ENCODE data around the gene MCF2L2. TPM values are rescaled to one million over a fixed set of nuclear protein-coding genes. Genes with fewer than 3 reads are reported as not detected.

MCF2L2 gene
- total RNA-seq, 2 experiments from 2014 or later = 6.5 to 8.2 TPM

DNA sequence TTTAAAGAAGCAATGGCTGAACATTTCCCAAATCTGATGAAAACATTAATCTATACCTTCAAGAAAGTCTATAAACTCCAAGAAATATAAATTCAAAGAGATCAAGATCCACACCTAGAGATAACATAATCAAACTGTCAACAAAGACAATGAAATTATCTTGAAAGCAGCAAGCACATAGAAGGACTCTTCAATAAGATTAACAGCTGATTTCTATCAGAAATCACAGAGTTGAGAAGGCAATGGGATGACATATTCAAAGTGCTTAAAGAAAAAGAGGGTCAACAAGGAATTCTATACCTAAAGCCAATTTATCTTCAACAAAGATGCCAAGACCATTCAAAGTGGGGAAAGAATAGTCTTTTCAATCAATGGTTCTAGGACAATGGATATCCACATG is 224.7 kb downstream of the MCF2L2 start:
- DNase-seq (no peak), ATAC-seq (ENCODE audit: low read depth) (no peak)
- Mint-ChIP-seq H3K36me3 (peaks cover 49% of the 10 kb centered on the region), H3K27me3 (no peaks in the 10 kb centered on the region), H3K4me3 (no peak overlapping the region), H3K27ac (no peak overlapping the region), H3K9me3 (peaks cover 22% of the 10 kb centered on the region), H3K4me1 (peaks cover 17% of the 10 kb centered on the region)
- POLR2A ChIA-PET = no interaction called here

DNA sequence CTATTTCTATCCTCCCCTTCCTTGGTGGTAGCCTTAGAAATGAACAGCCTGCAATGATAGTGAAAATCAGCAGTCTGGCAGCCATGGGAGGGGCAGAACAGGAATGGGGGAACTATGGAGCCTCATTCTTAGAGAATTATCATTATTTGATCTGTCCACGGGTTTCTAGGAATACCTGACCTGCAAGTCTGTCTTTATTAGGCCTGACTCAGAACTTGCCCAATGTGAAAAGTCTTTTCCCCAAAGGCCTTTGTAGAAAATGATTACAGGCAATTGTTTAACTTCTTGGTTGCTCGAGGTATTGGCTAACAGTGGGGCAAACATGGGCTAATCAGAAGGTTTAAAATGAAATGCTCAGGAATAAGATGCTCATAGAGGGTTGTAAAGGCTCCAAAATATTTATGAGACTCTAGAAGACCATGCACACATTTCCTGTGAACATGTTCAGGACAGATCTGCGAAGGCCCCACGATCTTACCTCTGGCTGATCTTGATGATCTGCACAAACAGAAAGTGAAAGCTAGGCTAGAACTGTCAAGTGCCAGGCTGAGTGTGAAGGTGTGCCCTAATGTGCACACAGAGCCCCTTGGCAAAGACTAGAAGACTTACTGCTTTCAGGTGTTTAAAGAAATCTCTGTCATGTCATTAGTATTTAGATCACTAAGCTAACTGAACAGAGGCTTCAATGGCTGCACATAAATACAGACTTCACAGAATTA is 226.3 kb downstream of the MCF2L2 start:
- Mint-ChIP-seq H3K36me3 (peaks cover 38% of the 10 kb centered on the region), H3K9me3 (peaks cover 19% of the 10 kb centered on the region), H3K4me1 (peaks cover 17% of the 10 kb centered on the region), H3K27me3 (no peaks in the 10 kb centered on the region), H3K4me3 (peak overlapping the region; percentile 70), H3K27ac (peak overlapping the region; percentile 74)
- ATAC-seq (ENCODE audit: low read depth) (peak; percentile 100), DNase-seq (no peak)
- POLR2A ChIA-PET = no interaction called here

DNA sequence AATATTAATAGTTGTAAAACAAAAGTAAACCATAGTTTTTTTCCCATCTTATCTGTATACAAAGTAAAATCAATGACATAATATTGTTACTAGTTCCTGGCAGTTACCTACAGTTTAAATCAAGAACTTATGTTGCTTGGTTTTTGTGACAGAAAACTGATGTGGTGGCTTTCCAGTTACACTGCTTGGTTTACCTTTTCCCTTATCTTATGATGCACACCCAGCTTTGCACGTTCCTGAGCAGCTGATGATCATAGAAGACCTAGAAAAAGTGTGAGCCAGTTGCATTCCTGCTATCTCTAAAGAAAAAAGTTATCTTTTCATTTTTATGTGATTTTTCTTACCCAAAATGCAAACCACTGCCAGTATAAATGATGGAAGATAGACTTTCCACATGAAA is 229.5 kb downstream of the MCF2L2 start:
- H3K27ac Mint-ChIP-seq = no peak overlapping the region
- peaks cover 15% of the 10 kb centered on the region for H3K4me1 Mint-ChIP-seq
- peaks cover 31% of the 10 kb centered on the region for H3K36me3 Mint-ChIP-seq
- H3K27me3 Mint-ChIP-seq = no peaks in the 10 kb centered on the region
- peaks cover 16% of the 10 kb centered on the region for H3K9me3 Mint-ChIP-seq
- DNase-seq (no peak), ATAC-seq (ENCODE audit: low read depth) (no peak)
- H3K4me3 Mint-ChIP-seq = no peak overlapping the region
- POLR2A ChIA-PET = no interaction called here

DNA sequence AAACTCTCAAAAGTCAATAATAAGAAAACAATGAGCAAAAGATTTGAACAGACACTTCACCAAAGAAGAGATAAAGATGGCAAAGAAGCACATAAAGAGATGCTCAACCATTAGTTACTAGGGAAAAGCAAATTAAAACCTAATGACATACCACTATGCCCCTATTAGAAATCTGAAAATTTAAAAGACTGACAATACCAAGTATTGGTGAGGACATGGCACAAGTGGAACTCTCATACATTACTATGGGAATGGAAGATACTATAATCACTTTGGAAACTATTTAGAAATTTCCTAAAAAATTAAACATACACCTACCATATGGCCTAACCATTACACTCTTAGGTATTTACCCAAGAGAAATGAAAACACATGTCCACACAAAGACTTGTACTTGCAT is 230.7 kb downstream of the MCF2L2 start:
- Mint-ChIP-seq H3K27me3 (no peaks in the 10 kb centered on the region), H3K4me3 (no peak overlapping the region), H3K9me3 (peaks cover 9% of the 10 kb centered on the region), H3K27ac (no peak overlapping the region), H3K4me1 (peaks cover 17% of the 10 kb centered on the region), H3K36me3 (peaks cover 21% of the 10 kb centered on the region)
- DNase-seq (no peak), ATAC-seq (ENCODE audit: low read depth) (no peak)
- POLR2A ChIA-PET = no interaction called here

DNA sequence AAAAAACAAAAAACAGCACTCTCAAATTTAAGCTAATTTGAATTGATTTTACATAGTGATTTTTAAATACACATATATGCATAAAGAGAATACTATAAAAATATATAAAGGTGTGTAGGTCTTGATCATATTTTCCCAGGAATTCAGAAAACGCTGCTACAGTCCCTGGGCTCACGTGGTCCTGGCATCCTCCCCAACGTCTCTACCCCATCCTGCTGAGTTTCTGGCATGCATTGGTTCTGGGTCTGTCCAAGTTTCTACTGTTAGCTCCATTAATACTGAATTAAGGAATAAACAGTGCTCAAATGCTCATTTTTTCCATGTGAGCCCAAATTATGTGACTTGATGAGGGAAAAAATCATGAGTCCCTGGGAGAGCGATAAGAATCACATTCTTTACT is 233.2 kb downstream of the MCF2L2 start:
- Mint-ChIP-seq H3K27ac (no peak overlapping the region), H3K27me3 (no peaks in the 10 kb centered on the region), H3K9me3 (no peaks in the 10 kb centered on the region), H3K4me3 (no peak overlapping the region), H3K36me3 (peaks cover 4% of the 10 kb centered on the region), H3K4me1 (peaks cover 9% of the 10 kb centered on the region)
- POLR2A ChIA-PET = no interaction called here
- DNase-seq (no peak), ATAC-seq (ENCODE audit: low read depth) (no peak)

DNA sequence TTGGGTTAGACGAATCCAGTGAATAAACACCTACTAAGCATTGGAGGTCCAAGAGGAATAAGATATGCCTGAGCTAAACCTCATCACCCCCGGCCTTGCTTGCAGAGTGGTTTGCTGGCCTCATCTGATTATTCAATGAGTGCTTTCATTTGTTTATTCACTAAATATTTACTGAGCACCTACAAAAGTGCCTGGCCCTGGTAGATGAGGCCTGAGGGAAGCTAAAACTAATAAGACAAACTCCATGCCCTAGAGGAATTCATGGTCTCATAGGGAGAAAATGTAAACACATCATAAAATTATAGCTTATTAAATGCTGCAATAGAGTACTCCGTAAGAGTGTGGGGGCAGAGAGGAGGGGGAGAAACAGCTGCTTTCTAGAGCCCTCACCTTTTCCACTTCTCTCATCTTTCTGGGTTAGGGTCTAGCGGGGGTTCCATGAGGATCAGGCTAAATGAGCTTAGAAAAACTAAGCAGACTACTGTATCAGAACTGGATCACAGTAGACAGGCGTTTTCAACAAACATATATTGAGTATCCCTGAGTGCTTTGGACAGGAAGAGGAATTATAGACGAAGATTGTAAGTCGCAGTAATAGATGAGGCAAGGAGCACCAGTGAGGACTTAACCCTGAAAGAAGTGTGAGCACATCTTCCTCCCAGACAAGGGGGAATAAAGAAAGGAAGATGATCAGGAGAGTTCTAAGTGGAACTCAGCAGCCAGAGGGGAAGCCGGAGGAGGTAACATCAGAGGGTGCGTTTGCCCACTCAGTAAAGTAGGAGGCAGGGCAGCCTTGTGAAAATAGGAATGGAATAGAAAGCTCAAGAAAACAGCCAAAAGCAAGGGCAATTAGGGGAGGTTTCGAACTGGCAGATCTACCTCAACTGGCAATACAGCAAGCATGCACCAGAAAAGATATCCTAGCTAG is 234.4 kb downstream of the MCF2L2 start:
- DNase-seq (no peak), ATAC-seq (ENCODE audit: low read depth) (no peak)
- Mint-ChIP-seq H3K4me3 (no peak overlapping the region), H3K27me3 (no peaks in the 10 kb centered on the region), H3K27ac (no peak overlapping the region), H3K36me3 (peaks cover 2% of the 10 kb centered on the region), H3K9me3 (no peaks in the 10 kb centered on the region), H3K4me1 (peaks cover 9% of the 10 kb centered on the region)
- POLR2A ChIA-PET = no interaction called here

DNA sequence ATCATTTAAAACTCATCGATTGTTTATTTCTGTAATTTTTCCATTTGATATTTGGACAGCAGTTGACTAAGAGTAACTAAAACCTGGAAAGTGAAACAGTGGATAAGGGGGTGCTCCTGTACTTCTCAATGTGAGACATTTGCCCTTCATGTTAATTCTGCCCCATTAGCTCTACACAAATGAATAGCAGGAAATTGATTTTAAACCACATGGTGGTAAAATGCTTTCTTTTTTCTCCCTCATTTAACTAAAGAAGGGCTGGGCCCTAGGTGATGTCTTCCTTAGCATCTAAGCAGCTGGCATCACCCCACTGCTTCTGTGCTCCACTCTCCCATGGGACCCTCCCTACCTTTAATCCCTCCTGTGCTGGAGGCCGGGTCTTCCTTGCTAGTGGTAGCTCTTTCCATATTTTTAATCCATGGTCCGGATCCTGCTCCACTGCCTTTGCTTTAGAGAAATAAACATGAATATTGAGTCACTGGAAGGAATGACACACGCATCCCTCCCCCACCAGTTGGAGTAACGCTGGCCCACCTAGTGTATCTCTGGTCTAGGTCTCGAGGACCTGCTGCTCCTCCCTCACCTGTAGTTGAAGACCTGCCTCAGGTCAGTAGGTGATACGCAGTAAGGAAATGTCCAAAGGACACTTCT is 235.6 kb downstream of the MCF2L2 start:
- Mint-ChIP-seq H3K27ac (no peak overlapping the region), H3K4me1 (peaks cover 9% of the 10 kb centered on the region), H3K4me3 (no peak overlapping the region), H3K27me3 (no peaks in the 10 kb centered on the region), H3K36me3 (peaks cover 2% of the 10 kb centered on the region), H3K9me3 (no peaks in the 10 kb centered on the region)
- POLR2A ChIA-PET = no interaction called here
- DNase-seq (no peak), ATAC-seq (ENCODE audit: low read depth) (no peak)

DNA sequence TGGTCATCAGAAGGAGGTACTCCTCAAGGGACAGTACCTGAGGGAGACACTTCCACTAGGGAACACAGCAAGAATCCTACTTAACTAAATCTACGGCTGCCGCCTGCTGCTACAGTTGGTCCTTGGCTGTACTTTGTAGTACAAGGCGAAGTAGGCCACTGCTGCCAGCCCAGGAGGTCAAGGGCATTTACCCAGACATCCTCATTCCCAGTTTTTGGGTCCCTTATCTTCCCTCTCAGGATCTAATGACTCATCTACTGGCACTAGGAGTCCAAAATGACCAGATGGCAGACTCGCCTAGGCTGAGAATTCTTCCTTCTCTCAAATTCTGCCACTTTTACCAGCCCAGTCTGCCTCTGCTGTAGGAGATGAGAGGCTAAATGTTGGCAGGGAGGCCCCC is 238.8 kb downstream of the MCF2L2 start:
- POLR2A ChIA-PET = no interaction called here
- DNase-seq = no peak
- no peak overlapping the region for H3K27ac Mint-ChIP-seq

DNA sequence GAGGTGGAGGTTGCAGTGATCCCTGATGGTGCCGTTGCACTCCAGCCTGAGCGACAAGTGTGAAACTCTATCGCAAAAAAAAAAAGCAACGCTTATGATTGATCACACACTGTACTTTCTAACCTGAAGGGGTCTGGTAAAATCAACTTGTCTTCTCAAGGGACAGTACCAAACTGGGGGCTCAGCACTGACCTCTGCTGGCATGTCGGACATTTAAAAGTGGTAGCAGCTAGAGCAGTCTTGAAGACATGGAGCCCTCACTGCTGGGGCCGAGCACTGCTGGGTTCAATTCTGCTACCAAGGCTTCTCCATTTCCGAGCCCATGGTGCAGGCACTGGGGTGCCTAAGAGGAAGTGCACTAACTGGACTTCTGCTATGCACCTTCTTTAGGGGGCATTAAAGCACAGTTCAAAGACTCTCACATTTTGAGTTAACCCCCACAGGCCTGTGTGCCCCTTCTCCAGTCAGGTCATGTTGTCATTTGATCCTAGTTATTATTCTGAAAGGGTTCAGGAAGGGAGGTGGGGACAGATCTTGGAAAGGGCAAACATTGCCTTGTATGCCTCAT is 239.4 kb downstream of the MCF2L2 start:
- Mint-ChIP-seq H3K27me3 (no peaks in the 10 kb centered on the region), H3K4me3 (no peak overlapping the region), H3K27ac (no peak overlapping the region), H3K9me3 (no peaks in the 10 kb centered on the region), H3K36me3 (no peaks in the 10 kb centered on the region), H3K4me1 (peaks cover 13% of the 10 kb centered on the region)
- ATAC-seq (ENCODE audit: low read depth) = peak; percentile 44
- POLR2A ChIA-PET = no interaction called here
- DNase-seq = no peak

More for the DNA sequence above, 238.8 kb downstream of the MCF2L2 start:
- Mint-ChIP-seq H3K36me3 (no peaks in the 10 kb centered on the region), H3K4me3 (no peak overlapping the region), H3K9me3 (no peaks in the 10 kb centered on the region), H3K27me3 (no peaks in the 10 kb centered on the region), H3K4me1 (peaks cover 13% of the 10 kb centered on the region)
- ATAC-seq (ENCODE audit: low read depth) = no peak

DNA sequence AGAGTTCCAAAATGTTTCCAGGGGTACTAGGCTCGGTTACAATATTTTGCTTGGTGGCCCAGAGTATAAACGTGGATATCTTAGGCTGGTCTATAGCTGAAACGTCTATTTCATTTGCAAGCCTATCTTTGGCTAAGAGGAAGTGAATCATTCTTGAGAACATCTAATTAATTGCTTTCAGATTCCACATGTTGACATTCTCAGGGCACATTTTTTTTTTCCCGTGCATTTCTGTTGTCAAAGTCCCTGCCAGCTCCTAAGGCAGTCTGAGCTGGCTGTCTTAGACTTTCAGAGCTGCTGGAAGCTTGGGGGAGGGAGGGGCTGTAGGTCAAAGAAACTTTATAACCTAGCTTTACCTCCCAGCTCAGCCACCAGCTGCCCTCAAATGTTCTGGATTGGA is 242.7 kb downstream of the MCF2L2 start:
- H3K4me3 Mint-ChIP-seq = no peak overlapping the region
- ATAC-seq (ENCODE audit: low read depth) = no peak
- no peaks in the 10 kb centered on the region for H3K9me3 Mint-ChIP-seq
- H3K4me1 Mint-ChIP-seq = peaks cover 5% of the 10 kb centered on the region
- H3K27me3 Mint-ChIP-seq = peaks cover 7% of the 10 kb centered on the region
- POLR2A ChIA-PET = no interaction called here
- H3K36me3 Mint-ChIP-seq = no peaks in the 10 kb centered on the region
- DNase-seq = no peak
- no peak overlapping the region for H3K27ac Mint-ChIP-seq

DNA sequence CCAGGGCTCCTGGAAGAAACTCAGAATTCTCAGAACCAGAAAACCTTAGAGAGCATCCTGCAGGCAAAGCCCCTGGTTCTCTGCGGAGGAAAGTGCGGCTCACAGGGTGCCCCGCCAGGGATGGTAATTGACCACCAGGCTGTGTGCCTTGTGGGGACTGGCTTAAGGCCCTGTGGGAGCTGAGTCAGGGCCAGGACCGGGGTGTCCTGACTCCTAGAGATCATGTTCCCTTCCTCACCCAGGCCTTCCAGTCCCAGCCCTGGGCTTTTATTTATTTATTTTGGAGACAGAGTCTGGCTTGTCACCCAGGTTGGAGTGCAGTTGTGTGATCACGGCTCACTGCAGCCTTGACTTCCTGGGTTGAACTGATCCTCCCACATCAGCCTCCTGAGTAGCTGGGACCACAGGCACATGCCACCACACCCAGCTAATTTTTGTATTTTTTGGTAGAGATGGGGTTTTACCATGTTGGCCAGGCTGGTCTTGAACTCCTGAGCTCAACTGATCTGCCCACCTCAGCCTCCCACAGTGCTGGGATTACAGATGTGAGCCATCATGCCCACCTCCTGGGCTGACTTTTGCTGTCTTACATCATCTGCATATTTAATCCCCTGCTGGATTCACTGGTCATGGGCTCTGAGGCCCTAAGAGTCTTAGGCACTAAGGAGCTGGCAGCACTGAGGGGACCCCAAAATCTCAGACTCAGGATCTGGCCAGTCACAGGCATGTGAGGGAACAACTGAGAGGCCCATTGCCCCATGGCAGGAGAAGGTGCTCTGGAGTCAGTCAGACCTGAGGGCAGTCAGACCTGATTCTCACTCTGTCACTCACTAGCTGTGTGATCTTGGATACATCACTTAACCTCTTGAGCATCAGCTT is 245.4 kb downstream of the MCF2L2 start:
- H3K4me3 Mint-ChIP-seq = no peak overlapping the region
- H3K4me1 Mint-ChIP-seq = peaks cover 13% of the 10 kb centered on the region
- H3K9me3 Mint-ChIP-seq = no peaks in the 10 kb centered on the region
- ATAC-seq (ENCODE audit: low read depth) (no peak), DNase-seq (no peak)
- POLR2A ChIA-PET = interaction anchor here (1.4 kb wide), 1 partner anchor 201 kb away, joined by 7 read pairs; no protein-coding TSS in a partner anchor
- peaks cover 28% of the 10 kb centered on the region for H3K27me3 Mint-ChIP-seq
- H3K36me3 Mint-ChIP-seq = no peaks in the 10 kb centered on the region
- no peak overlapping the region for H3K27ac Mint-ChIP-seq

DNA sequence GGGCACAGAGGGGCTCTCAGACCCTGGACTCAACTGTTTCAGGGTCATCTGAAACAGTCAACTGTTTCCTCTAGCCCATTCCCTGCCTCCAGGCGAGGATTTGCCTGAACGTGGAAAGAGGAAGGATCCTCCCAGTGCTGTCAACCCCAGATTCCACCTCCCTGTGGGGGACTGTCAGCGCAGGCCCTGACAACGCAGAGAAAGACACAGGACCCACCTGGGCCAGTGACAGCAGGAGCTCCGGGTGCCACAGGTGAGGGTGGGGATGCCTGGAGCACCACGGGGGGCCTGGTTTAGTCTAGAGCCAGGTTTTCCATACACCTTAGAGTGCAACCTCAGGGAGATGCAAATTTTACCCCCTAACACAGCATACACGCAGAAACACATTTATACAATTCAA is 246.3 kb downstream of the MCF2L2 start:
- POLR2A ChIA-PET = no interaction called here
- H3K9me3 Mint-ChIP-seq = no peaks in the 10 kb centered on the region
- peaks cover 37% of the 10 kb centered on the region for H3K27me3 Mint-ChIP-seq
- ATAC-seq (ENCODE audit: low read depth) (no peak), DNase-seq (no peak)
- H3K4me1 Mint-ChIP-seq = peaks cover 13% of the 10 kb centered on the region
- H3K27ac Mint-ChIP-seq = no peak overlapping the region
- no peak overlapping the region for H3K4me3 Mint-ChIP-seq
- H3K36me3 Mint-ChIP-seq = no peaks in the 10 kb centered on the region

DNA sequence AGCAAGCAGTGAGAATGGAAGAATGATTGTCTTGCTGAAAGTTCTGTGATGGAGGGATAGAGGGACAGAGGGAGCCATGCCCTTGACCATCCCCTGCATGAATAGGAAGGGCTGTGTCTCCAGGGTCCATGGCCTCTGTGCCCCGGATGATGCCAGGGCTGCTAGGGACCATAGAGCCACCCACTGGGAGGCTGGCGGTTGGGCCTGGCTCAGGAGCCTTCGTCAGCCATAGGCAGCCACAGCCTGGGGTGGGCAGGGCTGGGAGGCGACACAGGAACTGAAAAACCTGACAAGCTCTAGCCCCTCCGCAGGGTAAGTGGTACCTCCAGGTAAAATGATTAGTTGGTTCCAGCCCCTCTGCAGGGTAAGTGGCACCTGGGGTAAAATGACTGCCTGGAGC is 246.8 kb downstream of the MCF2L2 start:
- POLR2A ChIA-PET = no interaction called here
- Mint-ChIP-seq H3K36me3 (no peaks in the 10 kb centered on the region), H3K4me3 (no peak overlapping the region), H3K27ac (no peak overlapping the region), H3K4me1 (peaks cover 14% of the 10 kb centered on the region), H3K27me3 (peaks cover 42% of the 10 kb centered on the region), H3K9me3 (no peaks in the 10 kb centered on the region)
- no peak for DNase-seq
- ATAC-seq (ENCODE audit: low read depth) = no peak

All from activated naive CD8-positive, alpha-beta T cell treated with anti-CD3 and anti-CD28 coated beads, Interleukin-2, amount 10 ng/mL, durations not matched to agents 7 days and 5 days (primary cell).